HG03354 (cell line): ENCODE results near the gene FAM181A.

Experiments
- ATAC-seq: cut with Tn5 transposase; IDR thresholded peaks from one replicate; pipeline ENCODE4 v1.9.1; 2021; ENCODE audit warnings: mild to moderate bottlenecking; ENCODE audit not compliant: unreplicated experiment, poor library complexity, severe bottlenecking

FAM181A gene

DNA sequence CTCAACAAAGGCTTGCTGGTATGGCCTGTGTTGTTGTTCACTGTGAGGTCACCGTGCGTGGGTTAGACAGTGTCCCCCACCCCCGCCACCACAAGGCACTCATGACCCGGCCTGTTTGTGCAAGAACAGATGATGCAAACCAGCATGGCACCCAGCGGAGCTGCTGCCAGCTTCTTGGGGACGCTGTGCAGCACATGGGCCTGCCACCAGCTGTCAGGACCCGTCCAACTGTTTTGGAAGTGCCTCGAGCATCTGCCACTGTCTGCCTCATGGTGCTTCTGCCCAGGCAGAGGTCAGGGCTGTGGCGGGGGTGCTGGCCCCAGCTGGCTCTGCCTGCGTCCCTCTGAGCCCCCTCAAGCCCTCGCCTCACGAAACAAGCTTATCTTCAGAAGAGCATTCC, 47.7 kb downstream of the FAM181A start:
- no peak for ATAC-seq

DNA sequence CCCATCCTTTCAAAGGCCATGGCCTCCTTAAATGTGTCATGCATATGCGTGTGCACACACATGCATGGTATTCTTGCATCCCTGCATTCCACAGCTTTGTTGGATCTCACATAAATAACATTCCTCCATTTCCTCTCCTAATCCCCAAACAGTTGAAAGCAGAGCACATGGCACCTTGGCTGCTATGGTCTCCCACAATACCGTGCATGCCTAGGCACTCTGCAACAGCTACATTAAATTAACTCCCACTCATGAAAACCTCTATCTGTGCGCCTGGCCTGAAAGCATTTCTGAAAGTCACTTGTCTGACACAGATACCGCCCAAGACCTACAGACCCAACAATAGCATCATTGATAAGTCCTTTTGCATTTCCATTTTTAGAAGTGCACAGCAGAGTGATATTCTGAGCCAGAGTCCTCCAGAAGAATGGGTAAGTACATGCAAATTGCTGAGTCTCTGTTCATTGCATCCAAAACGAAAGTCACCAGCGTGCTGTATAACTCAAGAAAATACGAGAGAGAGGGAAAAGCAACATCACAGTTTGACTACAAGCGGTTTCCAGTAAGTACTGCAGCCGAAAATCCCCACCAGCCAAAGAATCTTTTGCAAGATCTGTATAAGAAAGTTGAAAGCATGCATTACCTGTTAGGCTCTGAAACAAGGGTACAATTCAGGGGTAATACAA, 48.8 kb downstream of the FAM181A start:
- ATAC-seq, result peak; percentile 56

DNA sequence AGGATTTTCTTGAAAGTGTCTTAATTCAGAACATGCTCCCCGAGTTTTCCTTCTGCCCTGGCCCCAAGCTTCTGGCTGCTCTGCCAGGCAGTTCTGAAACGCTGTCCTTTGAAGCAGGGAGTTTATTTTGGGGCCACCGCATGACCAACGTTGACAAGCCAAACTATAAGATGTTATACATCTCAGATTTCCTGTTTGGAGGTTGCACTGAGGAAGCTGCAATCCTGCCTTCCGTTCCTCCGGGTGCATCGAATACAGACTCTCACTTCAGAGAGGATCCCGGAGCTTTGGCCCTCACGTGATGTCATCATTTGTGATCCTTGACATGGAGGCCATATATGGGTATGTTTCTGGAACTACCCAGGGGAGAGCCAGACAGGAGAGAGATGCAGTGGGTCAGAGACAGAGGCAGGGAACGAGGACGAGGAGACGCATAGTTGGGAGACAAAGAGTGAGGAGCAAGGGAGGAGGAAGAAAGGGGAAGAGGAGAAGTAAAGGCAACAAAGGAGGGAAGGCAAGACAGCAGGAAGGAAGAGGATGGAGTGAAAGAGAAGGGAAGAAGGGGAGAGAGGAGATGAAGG, 49.4 kb downstream of the FAM181A start, which contains the start of gene ASB2:
TSS of gene ASB2 (minus strand) at position 94 of the 581 bp plus-strand sequence. CDS start 12,031 bp downstream, outside the sequence.
- peak; percentile 9 for ATAC-seq

DNA sequence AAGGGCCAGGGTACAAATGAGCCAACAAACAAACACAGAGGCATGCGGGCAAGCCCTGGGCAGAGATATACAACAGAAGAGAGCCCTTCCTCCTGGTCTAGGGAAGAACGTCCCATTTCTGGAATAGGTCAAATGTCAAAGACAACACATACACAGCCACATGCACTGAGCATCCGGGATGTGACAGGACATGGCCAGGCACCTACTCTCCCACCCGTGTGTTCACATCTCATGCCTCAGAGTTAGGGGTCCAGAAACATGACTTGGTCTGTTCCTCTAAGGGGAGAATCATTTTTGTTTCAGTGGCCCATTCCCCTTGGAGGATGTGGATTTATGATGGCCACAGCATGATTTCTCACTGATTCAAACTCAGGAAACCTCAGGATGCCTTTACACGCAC, 50.0 kb downstream of the FAM181A start:
- ATAC-seq, result no peak

DNA sequence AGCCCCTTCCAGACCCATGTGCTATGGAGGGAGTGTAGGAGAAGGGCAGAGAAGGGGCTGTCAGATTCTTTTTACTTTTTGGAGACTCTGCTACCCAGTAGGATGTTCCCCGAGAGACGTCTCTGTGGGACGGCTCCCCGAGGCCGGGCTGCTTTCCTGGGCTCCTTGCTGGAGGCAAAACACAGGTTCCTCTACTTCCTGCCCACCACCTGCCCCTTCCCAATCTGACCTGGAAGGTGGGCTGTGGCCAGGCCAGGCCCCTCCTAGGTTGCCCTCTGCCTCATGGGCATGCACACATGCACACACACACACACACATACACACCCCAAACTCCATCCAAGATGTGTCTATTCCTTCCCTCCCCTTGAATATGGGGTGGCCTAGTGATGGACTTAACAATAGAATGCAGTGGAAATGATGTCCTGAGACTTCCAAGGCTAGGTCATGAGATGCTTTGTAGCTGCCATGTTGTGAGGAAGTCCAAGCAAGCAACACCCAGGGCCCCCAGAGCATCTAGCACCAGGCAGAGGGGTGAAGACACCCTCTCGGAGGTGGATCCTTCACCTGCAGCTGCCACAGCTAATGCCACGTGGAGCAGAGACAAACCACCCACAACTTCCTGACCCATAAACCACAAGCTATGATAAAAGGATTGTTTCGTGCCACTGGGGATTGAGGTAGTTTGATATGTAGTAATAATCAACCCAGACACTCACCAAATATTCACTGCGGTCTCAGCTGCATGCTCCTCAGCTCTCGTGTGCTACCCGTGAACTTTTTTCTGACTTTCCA, 50.8 kb downstream of the FAM181A start:
- peak; percentile 69 for ATAC-seq

DNA sequence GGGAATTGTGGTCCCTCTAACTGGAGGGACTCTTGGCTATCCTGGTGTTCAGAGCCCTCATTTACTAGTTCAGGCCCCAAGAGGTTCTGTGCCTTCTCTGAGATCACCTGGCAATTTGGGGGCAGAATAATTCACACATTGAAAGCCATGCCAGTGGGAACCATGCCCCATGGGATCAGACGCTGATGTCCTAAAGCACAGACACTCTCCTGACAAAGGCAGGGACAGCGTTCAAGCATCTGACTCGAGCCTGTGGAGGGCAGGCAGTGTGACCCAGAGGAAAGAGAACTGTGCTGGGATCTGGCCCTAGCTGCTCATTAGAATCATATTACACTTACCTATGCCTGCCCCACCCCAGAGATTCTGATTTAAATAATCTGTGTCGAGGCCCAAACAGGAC, 51.6 kb downstream of the FAM181A start:
- ATAC-seq, result peak; percentile 4
